GM04503 (cell line): ENCODE results near the gene TPD52L2.
A peak's percentile ranks its signal among the peaks of the same experiment; 100 is the strongest.
"Not testable (repeated sequence)": the region's sequence is repeated elsewhere in the genome, so short reads cannot be mapped to it uniquely, and the experiment has no call there.

Experiments
- DNase-seq: peaks from one replicate; pipeline ENCODE4 v3.0.0-alpha.2; 2012; ENCODE audit warnings: low read depth

Gene TPD52L2

DNA sequence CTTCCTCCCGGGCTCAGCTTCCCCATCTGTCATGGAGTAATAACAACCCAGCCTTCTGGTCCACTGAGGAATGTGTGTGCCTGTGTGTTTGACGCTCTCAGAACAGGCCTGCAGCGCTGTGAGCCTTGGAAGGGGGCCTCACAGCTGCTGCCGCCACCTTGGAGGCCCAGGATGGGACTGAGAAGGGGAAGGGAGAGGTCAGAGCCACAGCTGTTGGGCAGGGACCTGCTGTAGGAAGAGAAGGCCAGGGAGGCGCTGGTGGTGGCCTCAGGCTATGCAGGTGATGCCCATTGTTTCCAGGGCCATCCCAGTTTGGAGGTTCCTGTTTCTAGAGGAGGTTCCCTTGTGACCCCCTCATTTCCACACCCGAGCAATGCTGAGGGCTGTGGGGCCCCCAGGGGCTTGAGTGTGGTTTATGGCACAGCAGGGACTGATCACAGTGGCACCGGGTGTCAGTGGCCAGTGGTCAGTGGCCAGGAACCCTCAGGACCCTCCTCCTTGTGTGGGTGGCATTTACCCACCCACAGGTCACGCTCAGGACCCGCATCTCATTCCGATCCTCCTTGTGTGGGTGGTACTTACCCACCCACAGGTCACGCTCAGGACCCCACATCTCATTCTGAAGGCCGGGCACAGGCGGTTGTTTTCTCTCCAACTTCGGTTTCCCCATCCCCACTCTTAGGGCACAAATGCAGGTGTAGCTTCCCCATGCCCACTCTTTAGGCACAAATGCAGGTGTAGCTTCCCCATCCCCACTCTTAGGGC, 14.0 kb downstream of the TPD52L2 start:
- DNase-seq, result no peak

DNA sequence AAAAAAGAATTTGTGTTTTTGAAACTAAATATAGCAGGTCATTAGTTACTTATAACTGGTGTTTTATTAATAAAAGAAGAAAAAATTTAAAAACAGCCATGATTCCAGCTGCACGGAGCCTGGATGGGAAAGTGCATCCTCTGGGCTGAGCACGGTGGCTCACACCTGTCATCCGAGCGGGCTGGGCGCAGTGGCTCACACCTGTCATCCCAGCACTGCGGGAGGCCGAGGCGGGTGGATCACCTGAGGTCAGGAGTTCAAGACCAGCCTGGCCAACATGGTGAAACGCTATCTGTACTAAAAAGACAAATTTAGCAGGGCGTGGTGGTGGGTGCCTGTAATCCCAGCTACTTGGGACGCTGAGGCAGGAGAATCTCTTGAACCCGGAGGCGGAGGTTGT, 15.8 kb downstream of the TPD52L2 start:
- not testable (repeated sequence) for DNase-seq

DNA sequence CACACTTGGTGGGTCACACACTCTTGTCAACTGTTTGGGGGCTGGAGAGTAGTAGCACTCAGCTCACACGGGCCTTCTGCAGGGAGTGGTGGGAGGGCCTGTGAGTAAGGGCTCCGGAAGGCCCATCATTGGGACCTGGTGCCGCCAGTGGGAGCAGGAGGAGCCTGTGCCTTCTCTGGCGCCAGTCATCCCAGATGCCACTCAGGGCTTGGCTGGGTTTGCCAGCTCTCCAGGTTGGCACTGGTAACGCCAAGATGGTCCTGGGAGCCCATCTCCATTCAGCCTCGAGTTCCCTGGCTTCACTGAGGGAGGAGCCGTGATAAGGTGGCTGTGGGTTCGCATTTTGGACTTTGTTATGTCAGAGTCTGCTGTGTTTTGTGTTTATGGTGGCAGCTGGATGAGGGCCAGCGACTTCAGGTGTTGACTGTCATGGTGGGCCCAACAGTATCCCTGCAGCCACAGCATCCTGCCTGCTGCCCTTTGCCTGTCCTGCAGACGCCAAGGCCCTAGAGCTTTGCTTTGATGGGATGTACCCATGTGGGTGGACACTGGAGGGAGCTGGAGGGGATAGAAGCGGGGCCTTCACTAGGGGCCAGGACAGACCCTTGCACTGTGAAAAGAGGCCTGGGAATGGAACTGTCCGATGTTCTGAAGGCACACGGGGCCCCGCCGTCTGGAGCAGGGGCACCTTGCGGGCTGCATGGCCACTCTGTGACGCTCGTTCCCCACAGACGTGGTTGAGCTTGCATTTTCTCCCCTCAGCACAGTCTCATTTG, 16.6 kb downstream of the TPD52L2 start:
- DNase-seq, result no peak

DNA sequence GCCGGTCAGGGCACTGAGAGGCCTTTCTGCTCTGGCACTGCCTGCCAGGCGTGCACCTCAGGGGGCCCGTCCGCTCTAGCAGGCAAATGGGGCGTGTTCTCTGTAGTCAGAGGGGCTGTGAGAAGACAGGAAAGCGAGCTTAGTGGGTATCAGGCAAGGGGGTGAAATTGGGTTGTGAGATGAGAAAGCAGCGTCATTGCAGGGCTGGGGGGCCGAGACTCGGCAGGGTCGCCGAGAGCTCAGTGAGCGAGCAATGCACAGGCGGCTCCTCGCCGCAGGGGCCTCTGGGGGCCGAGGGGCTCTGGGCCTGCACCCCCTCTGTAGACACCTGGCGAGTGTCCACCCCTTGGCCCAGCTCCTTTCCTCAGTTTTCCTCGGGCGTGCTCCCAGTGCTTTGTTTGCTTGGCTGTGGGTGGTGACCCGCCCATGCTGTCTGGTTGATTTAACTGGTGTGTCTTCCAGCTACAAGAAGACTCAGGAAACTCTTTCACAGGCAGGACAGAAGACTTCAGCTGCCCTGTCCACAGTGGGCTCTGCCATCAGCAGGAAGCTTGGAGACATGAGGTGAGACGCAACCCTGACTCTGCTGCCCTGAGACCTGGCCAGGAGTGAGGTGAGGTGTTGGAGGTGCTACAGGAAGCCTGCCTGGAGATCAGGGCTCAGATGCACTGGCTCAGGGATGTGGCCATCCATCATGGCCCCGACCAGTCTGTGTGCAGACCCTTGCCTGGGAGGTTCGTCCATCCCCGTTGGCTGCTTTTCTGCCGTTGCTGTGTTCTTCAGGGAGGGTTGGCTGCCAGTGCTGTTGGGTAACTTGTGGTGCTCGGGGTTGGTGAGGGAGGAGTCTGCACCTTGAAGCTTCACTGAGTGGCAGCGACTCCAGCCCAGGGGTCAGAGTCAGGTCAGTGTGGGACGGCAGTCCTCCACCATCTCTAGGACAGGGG, 17.5 kb downstream of the TPD52L2 start:
- DNase-seq, result no peak

DNA sequence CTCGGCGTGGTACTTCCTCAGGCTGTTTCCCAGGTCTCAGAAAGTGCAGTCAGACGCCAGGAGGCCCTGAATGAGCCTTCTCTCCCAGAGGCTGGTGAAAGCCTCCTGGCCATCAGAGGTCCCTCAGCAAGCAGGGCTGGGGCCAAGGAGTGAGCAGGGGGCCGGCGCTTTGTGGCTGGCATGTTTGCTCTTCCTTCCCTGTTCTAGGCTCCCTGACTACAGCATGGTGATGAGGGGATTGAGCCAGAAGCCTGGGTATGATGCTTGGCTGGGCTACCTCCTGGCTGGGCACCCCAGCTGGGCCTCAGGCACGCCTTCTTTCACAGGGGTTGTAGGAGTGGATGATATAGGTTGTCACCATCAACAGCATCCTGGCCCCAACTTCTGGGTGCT, 18.1 kb downstream of the TPD52L2 start:
- DNase-seq, result no peak

DNA sequence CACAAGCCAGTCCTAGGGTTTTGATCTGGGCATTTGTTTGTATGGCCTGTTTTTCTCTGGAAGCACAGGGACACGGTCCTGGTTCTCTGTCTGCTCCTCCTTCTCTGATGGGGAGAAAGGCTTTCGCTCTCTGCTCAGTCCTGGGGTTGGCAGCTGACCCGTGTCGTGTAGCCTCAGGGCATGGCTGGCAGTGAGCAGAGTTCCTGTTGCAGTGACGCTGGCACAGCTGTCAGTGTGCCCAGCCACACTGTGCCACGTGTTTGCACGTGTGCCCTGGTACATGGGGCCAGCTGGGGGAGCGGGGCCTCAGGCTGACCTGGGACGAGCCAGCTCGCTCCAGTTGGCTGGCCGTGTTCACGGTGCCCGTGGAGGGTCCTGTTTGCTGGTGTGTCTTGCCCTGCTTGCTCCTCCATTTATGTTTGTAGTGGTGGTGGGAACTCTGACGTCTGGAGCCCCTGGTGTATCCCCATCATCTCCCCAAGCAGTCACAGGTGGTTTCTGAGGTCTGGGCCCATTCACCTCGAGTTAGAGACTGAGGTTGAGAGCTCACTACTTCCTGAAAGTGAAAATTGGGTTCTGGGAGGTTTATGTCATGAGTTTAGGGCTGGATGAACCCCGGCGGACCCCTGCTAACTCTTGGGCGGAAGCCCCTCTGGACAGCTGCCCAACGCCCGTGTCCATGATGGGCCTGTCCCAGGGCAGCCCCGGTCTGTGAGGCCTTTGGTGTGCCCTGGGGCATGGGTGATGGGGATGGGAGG, 19.6 kb downstream of the TPD52L2 start:
- no peak for DNase-seq

DNA sequence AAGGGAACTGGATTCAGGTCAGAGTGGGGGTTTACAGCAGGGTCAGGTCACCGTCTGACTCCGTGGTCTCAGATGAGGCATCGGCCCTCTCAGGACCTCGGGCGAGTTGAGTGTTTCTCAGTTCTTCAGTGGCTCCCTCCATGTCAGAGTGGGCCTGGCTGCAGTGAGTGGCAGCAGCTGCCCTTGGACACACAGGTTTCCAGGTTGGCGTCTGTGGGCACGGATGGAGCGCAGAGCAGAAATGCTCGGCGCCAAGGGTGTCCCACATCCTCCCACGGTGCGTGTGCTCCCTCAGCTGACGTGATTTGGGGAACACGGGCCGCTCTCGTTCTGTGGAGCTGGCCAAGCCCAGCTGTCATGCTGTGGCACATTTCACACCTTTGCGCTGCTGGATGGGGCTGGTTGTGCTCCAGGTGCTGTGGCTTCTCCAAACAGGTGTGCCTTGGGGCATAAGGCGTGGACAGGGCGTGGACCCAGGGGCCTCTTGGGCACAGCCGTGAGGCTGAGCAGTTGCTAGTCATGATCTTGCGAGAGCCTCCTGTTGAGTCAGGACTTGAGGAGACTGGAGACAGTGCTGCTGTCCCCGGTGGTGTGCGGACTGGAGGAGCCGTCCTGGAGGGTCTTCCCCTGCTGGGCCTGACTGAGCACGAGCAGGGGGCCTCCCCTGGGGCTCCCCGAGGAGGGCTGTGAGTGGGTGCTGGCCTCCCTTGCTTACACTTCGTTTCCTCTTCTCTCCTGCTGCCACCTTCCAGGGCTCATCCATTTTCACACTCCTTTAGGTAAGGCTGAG, 20.4 kb downstream of the TPD52L2 start:
- no peak for DNase-seq

DNA sequence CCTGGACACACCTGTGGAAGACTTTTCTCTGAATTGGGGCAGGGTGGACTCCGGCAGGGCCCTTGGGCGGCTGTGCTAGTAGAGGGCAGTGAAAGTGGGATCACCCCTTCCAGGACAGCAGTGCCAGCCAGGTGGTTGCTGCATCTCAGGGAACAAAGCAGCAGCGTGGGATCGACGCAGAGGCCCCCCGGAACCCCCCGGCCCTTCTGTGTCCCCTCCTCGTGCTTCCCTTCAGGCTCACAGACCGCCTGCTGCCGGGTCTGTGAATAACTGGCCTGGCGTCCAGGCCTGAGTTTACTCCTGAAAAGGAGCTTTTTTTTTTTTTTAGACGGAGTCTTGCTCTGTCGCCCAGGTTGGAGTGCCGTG, 21.0 kb downstream of the TPD52L2 start:
- no peak for DNase-seq

DNA sequence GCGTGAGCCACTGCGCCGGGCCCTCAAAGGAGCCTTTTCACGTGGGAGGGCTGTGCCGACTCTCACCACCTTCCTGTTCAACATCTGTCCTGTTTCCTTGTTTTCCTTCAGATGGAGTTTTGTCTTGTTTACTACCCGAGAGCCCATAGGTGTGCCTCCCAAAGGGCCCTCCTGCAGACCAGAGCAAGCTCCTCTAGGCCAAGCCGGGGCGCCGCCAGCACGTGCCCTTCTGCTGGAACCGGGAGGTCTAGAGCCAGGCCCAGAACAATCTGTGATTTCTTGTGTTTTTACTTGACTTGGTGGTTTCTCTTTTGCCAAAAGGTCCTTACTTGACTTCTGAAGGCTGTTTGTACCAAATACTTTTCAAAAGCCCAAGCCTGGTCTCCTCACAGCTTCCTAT, 21.9 kb downstream of the TPD52L2 start:
- DNase-seq, result no peak

DNA sequence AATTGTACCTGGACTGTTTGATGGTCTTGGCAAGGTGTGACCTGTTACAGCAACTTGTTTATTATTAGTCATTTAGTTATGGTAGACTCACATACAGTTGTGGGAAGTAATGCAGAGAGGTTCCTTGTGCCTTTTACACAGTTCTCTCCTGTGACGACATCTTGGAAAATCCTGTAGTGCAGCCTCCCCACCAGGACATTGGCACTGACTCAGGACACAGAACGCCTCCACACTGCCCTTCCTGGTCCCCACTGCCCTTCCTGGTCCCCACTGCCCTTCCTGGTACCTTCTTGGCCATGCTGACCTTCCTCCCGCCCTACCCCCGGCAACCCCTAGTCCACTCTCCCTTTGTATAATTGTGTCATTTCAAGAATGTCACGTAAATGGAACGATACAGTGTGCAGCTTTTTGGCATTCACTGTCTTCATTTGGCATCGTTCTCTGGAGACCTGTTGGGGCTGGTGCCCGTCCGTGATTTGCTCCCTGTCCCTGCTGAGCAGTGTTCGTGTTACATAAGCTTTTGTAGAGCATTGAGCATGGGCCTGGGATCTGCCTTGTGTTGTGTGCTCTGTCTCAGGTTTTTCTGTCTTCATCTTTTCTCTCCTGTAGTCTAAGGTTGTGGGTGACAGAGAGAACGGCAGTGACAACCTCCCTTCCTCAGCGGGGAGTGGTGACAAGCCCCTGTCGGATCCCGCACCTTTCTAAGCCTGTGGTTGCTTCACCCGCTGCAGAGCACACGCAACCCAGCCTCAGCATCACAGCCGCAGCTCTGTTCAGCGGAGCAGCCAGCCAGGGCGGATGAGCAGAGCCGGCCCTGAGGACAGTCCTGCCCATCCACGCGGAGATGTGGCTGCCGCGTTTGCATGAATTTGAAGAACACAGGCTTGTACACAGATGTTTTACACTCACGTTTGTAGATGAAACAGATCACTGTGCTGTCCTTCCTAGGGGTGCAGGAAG, 24.5 kb downstream of the TPD52L2 start:
- DNase-seq, result no peak

DNA sequence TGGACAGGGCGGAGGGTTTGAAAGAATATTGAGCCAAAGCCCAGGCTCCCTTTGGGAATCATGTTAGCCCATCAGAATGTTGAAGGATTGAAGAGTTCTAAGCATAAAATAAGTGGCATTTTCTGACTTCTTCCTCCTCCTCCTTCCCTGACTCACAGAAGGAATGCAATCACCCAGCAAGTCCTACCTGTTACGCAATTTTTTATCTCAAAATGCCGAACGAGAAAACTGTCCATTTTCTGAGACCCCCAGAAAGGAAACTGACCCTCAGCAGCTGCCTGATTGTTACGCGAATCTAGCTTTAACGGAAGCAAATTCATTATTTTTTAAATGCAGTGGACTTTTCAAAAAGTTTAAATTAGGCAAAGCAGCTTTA, 25.1 kb downstream of the TPD52L2 start:
- no peak for DNase-seq

DNA sequence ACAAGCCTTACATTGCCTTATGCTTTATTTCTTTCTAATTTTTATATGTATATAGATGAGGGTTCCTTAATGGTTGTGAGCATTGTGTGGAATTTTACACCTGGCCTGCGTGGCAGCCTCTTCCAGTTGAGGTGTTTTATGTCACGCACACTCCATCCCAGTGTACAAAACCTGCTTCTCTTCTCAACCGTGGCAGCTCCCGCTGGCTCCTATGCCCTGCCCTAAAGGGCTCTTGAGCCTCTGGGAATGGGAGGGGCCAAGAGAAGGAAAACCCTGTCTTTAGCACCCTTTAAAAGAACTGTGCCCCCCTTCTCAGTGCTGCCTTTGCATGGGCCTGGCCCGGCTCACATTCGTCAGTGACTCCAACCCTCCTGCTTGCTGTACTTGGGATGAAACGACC, 25.5 kb downstream of the TPD52L2 start:
- no peak for DNase-seq

DNA sequence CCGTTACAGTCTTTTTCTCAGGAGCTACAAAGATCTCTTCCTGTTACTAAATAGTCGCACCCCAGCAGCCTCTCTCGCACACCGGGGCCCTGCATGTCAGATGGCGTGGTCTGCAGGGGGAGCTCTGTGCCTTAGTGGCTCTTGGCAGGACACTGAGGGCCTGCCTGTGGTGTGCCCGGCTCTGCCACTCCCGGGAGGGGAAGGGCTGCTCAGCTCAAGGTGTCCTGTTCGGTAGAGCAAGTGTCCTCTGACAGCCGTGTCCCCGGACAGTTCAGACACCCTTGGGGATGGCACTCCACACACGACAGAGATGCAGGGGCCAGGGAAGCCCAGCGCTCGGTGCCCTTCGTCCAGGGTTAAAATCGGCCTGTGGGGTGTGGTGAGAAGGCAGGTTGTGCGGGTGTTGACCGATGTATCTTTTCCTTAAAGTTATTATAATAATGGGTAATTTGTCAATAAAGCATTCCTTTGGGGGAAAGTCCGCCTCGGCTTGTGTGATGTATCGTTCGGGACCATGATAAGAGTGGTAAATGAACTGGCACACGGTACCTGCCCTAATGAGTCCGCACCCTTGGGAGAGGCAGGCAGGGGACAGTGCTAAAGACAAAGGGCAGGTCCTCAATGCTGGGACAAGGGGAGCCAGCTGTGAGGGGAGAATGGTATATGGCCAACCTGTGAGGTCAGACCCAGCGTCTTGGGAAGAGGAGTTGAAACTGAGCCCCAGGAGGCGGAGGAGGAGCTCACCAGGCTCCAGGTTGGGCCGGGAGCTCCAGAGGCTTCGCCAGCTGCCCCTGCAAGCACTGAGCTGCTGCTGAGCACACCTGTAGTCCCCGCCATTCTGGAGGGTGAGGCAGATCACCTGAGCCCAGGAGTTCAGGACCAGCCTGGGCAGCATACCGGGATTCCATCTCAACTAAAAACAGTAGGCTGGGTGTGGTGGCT, 26.3 kb downstream of the TPD52L2 start:
- DNase-seq, result no peak

DNA sequence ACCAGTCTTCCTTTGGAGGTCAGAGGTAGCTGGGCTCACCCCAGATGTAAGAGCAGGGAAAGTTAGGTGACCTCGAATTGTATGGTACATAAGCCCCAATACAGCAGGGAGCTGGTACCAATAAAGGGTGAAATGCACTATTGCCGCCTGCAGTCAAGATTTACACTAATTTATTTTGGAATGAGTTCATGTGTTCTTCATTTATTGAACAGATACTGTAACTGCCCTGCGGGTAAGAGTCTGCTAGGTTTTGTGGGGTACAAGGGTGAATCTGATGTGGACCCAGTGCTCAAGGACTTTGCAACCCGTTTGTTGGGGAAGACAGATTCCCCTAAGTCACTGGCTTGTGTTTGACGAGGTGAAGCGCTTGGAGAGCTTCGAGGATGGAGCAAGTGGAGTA, 27.3 kb downstream of the TPD52L2 start:
- DNase-seq, result no peak

DNA sequence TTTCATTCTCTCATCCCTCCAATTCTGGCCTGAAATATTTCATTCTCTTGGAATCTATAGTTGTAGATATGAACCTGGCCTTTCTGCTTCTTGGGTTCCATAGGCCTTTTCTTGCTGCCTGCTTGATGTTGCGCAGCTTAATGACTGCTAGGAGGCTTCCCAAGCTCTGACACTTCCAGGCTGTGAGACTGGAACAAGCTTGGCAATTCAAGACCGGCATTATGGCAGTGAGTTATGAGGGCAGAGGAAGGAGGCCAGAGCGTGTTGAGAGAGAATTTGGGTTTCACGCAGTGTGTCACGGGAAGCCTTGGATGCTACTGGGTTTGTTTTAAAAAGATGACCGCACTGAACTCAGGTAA, 28.9 kb downstream of the TPD52L2 start:
- DNase-seq, result no peak

DNA sequence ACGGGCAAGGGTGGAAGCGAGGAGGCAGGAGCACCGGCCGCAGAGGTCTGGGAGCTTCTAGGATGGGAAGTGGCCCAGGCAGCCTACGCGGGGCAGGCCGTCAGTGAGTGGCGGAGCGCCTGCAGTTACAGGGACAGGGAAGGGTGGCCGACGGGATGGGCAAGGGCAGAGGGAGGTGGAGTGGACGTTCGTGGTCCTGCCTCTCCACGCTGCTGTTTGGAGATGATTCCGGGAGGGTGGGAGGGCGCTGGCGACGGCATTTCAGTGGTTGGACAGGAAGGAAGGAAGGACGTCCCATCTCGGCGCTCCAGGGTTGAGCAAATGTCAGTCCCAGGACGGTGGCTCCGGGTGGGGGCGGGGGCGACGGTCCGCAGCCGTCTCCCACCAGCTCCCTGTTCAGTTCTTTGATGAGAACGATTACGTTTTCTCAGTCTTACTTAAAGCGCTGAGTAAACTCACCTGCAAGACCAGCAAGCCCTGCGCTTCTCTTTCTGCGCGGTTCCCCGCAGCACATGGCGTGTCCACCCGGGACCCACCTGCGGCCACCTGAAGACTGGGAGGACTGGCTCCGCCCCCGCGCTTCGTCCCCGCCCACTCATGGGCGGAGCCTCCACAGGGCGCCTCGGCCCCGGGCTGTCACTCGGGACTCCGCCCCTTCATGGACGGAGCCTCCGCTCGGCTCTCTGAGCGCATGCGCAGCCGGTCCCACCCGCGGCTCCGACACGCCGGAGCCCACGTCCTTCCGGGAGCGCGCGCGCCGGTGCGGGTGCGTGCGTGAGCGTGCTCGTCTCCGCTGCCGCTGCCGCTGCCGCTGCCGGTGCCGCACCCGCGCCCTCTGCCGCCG, 29.5 kb downstream of the TPD52L2 start, which contains the start of gene DNAJC5:
TSS of gene DNAJC5 (plus strand) at position 769 of the 844 bp plus-strand sequence. CDS start 33,220 bp downstream, outside the sequence.
- DNase-seq, result peak; percentile 38

DNA sequence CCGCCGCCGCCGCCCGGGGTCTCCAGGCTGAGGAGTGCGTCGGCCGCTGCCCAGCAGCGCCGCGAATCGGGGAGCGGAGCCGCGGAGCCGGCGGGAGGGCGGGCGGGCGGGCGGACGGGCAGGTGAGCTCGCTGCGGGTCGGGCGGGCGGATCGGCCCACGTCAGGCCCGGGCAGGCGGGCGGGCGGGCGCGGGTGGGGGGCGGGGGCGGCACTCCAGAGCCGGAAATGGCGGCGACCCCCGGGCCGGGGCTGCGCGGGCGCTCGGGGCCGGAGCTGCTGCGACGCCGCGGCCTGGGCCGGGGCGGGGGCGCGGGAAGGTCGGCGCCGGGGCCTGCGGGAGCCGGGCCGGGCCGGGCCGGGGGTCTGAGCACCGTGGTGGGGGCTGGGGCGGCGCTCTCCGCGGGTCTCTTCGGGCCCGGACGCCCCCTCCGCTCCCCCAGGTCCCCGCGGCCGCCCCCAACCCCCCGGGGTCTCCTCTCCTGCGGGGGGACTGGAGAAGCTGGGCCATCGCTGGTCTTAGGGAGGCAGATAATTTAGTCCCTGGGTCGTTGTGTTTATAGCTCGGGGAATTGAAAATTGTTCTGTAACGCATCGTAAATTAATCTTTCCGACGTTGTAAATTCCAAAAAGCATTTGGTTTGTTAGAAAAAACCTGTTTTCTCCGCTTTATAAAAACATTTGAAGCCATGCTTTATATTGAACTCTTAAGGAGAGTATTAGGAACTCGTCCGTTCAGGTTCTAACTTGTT, 30.3 kb downstream of the TPD52L2 start:
- no peak for DNase-seq
